Testis (tissue), 2 donors: Measurements from ENCODE around the gene CNTFR.

Experiments used
- CTCF ChIP-seq, 3 experiments: fragments of 450-650 bp in 2 of 3; fragments of 200-600 bp in 1 of 3; sonication (generic) in 1 of 3; IDR thresholded peaks; one replicate each; pipeline ENCODE4 v1.5.1; 2016 to 2019; ENCODE audit warnings: antibody characterized with exemption in 3 of 3, mild to moderate bottlenecking in 2 of 3, moderate library complexity in 1 of 3
- POLR2A ChIP-seq: fragments of 450-650 bp; IDR thresholded peaks from one replicate; pipeline ENCODE4 v1.6.1; 2017; ENCODE audit warnings: antibody characterized with exemption, mild to moderate bottlenecking, moderate library complexity

GRCh38 chr9:34550681-34551270, 38.7 kb downstream of the CNTFR start:
- TF ChIP-seq CTCF (IDR thresholded peaks at IDR 0.05), result no peak
- TF ChIP-seq POLR2A, result no peak
